ENCODE measurements around the gene DGAT2L6.

The DGAT2L6 gene

DNA sequence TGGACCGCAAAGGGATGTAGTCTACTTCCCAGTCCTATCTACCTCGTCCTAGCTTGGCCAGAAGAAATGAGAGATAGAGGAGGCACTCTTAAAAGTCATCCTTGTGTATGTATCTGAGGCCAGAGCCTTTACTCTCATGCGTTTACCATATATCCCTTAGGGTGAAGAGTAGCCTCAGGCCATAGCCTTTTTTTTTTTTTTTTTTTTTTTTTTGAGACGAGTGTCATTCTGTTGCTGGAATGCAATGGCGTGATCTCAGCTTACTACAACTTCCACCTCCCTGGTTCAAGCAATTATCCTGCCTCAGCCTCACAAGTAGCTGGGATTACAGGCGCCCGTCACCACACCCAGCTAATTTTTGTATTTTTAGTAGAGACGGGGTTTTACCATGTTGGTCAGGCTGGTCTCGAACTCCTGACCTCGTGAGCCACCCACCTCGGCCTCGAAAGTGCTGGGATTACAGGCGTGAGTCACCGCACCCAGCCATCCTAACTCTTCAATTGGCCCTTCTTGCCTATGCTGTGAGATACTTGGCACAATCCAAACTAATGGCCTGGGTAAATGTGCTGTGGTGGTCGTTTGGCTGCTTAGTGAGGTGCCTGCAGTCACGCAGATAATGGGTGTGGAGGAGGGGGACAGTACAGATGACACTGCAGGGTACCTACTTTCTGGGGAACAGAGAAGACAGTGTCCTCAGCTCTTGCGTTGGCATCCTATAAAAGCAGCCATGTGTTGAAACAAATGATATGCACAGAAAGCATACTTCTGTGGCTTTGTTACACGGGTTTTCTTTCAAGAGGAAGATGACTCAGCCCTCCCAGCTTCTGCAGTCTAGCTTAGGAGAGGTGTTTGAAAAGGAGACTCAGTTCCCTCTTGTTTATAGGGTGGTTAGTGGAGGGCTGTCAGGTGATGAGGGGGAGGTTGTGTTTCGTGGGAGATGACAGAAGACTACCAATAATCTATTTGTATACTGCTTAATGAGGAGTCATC is 10.4 kb upstream of the DGAT2L6 start:
- H3K4me1 ChIP-seq (ENCODE audit: control insufficient read depth, insufficient read depth, low read length): peaks cover 41% of the 10 kb centered on the region
- H3K9me3 ChIP-seq (ENCODE audit: control insufficient read depth, low read length): no peaks in the 10 kb centered on the region
- H3K36me3 ChIP-seq (ENCODE audit: control insufficient read depth, insufficient read depth, low read length, severe bottlenecking): peaks cover 18% of the 10 kb centered on the region
- peak; percentile 39 for DNase-seq (ENCODE audit: low read depth)
- H3K9ac ChIP-seq (ENCODE audit: low read length): no peak overlapping the region
- H3K27me3 ChIP-seq (replicated peaks; ENCODE audit: control insufficient read depth, insufficient read depth, low read length): peaks cover 11% of the 10 kb centered on the region
- H3K4me3 ChIP-seq (ENCODE audit: low read length): no peak overlapping the region

DNA sequence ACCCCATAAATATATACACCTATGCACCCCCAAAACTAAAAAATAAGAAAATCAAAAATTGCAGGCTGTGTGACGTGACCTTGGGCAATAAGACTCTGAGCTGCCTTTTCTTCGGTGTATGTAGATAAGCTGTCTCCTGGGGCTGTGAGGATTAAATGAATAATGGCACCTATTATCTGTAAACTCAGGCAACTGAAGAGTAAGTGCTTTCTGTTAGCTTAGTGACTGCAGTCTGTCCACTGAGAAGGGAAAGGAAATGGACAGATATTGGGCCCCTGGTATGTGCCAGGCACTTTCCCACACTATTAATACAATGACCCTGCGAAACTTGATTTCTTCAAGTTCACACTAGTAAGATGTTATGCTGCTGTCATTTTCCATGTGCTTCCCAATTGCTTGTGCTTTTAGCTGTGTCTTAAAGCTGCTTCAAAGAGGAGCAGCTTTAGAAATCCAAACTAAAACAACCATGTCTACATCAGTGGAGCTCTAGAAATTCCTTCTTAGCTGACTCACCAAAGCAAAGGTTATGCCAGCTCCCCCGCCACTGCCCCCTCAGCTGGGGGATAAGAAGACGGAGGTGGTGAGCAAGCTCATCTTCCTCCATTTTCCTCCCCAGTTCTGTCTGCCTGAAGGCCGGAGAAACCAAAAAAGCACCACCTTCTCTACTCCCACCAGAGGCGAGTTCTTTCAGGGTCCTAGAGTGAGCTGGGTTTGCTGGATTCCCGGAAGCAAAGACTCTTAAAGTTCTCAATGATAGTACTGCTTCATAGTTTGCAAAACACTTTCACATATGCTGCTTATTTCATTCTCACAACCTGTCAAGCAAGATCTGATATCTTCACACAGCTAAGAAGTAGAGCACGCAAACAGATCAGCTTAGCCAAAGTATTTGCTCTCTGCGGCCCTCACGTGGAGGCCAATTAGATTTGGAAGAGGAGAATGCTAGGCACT is 8.8 kb upstream of the DGAT2L6 start:
- peak; percentile 55 for DNase-seq (ENCODE audit: low read depth)
- peaks cover 16% of the 10 kb centered on the region for H3K27me3 ChIP-seq (replicated peaks; ENCODE audit: control insufficient read depth, insufficient read depth, low read length)
- peaks cover 14% of the 10 kb centered on the region for H3K36me3 ChIP-seq (ENCODE audit: control insufficient read depth, insufficient read depth, low read length, severe bottlenecking)
- H3K4me3 ChIP-seq (ENCODE audit: low read length): peak overlapping the region; percentile 29
- peaks cover 42% of the 10 kb centered on the region for H3K4me1 ChIP-seq (ENCODE audit: control insufficient read depth, insufficient read depth, low read length)
- H3K9me3 ChIP-seq (ENCODE audit: control insufficient read depth, low read length): no peaks in the 10 kb centered on the region
- peak overlapping the region; percentile 53 for H3K9ac ChIP-seq (ENCODE audit: low read length)

DNA sequence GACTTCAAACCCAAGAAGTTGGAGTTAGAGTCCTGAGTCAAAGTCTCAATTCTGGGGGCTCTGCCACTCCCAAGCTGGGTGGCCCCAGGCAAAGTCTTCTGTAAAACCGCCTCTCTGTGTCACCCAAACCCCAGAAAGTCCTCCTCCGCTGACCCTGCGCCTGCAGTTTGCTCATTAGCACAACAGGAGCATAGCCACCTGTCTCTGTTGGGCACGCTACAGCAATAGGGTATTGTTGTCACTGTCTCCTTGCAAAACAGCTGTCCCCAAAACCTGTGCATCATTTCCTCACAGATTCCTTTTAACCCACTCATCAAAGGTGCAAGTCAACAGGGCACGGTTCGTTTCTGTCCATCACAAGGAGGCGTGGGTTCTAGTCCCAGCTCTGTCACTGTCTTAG is 8.0 kb upstream of the DGAT2L6 start:
- H3K4me1 ChIP-seq (ENCODE audit: control insufficient read depth, insufficient read depth, low read length): peaks cover 49% of the 10 kb centered on the region
- DNase-seq (ENCODE audit: low read depth): no peak
- peaks cover 14% of the 10 kb centered on the region for H3K36me3 ChIP-seq (ENCODE audit: control insufficient read depth, insufficient read depth, low read length, severe bottlenecking)
- H3K9ac ChIP-seq (ENCODE audit: low read length): no peak overlapping the region
- no peak overlapping the region for H3K4me3 ChIP-seq (ENCODE audit: low read length)
- no peaks in the 10 kb centered on the region for H3K9me3 ChIP-seq (ENCODE audit: control insufficient read depth, low read length)
- H3K27me3 ChIP-seq (replicated peaks; ENCODE audit: control insufficient read depth, insufficient read depth, low read length): peaks cover 18% of the 10 kb centered on the region

DNA sequence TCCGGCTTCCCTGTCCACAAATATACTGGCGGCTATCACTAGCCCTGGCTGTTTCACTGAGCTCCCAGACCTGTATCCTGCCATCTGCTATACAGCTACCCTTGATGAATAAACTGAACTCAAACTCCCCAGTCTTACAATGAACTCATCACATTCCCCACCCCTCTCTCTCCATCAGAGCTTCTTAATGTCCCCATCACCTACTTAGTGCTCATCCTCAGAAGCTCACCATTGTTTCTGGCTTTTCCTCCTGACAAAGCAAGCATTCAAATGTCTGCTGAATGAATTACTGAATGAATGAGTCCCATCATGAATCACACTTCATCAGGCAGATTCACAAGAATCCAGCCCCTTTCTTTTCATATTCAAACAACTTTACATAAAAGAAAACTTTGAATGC is 5.7 kb upstream of the DGAT2L6 start:
- H3K9me3 ChIP-seq (ENCODE audit: control insufficient read depth, low read length): no peaks in the 10 kb centered on the region
- H3K9ac ChIP-seq (ENCODE audit: low read length): no peak overlapping the region
- no peak for DNase-seq (ENCODE audit: low read depth)
- H3K36me3 ChIP-seq (ENCODE audit: control insufficient read depth, insufficient read depth, low read length, severe bottlenecking): peaks cover 3% of the 10 kb centered on the region
- peaks cover 65% of the 10 kb centered on the region for H3K4me1 ChIP-seq (ENCODE audit: control insufficient read depth, insufficient read depth, low read length)
- H3K27me3 ChIP-seq (replicated peaks; ENCODE audit: control insufficient read depth, insufficient read depth, low read length): peaks cover 10% of the 10 kb centered on the region
- no peak overlapping the region for H3K4me3 ChIP-seq (ENCODE audit: low read length)

DNA sequence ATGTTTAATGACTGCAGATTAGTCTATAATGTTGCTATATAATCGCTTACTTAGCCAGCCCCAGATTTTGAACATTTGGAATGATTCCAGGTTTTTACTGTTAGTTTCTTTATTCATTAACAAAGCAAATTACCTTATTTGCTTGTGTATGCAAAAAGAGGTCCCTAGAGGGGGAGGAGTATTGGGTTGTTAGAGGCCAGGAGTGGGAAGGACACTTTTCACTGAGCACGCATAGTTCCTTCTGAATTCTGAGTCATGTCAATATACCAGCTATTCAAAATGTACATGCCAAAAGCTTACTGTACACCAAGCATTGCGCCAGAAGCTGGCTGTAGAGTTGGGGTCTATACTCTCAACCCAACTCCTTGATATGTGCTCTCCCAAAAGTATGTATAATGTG is 5.1 kb upstream of the DGAT2L6 start:
- Histone ChIP-seq H3K4me1 (ENCODE audit: control insufficient read depth, insufficient read depth, low read length) (peaks cover 66% of the 10 kb centered on the region), H3K9ac (ENCODE audit: low read length) (no peak overlapping the region), H3K27me3 (replicated peaks; ENCODE audit: control insufficient read depth, insufficient read depth, low read length) (peaks cover 11% of the 10 kb centered on the region), H3K9me3 (ENCODE audit: control insufficient read depth, low read length) (no peaks in the 10 kb centered on the region), H3K36me3 (ENCODE audit: control insufficient read depth, insufficient read depth, low read length, severe bottlenecking) (no peaks in the 10 kb centered on the region), H3K4me3 (ENCODE audit: low read length) (no peak overlapping the region)
- DNase-seq (ENCODE audit: low read depth): no peak

DNA sequence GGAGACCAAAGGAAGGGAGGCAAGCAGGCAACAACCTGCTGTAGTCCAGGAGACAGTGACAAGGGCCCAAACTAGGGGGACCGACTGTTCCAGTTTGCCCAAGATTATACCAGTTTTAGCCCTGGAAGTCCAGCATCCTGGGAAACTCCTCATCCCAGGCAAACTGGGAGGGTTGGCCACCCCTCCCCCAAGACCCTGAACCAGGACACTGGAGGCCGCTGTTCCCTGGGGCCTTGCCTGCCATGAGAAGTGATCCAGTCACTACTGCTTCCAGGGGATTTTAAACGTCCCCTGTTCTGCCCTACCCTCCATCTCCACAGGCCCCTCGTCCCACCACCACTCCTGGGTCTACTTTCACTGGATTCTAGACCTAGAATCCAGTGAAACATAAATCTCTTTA is 4.3 kb upstream of the DGAT2L6 start:
- Histone ChIP-seq H3K9me3 (ENCODE audit: control insufficient read depth, low read length) (no peaks in the 10 kb centered on the region), H3K4me1 (ENCODE audit: control insufficient read depth, insufficient read depth, low read length) (peaks cover 62% of the 10 kb centered on the region), H3K4me3 (ENCODE audit: low read length) (no peak overlapping the region), H3K27me3 (replicated peaks; ENCODE audit: control insufficient read depth, insufficient read depth, low read length) (peaks cover 15% of the 10 kb centered on the region), H3K36me3 (ENCODE audit: control insufficient read depth, insufficient read depth, low read length, severe bottlenecking) (no peaks in the 10 kb centered on the region), H3K9ac (ENCODE audit: low read length) (no peak overlapping the region)
- DNase-seq (ENCODE audit: low read depth): no peak

DNA sequence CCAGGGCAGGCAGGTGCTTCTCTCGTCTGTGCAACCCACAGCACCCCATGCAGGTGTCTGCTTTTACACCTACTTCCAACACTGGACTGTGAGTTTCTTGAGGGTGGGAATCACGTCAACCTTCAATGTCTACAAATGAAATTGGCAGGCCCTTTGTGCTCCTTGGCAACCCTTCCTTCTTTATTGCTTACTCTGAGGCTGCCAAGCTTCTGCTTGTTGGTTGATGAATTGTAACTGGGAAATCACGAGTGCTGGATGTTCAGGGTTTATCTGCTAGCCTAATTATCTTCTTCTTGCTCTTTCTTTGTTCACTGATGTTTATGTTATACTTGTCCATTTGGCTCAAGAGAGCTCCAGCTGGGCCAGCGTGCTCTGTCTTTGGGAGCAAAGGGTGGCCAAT is 2.5 kb upstream of the DGAT2L6 start:
- DNase-seq (ENCODE audit: low read depth): no peak
- H3K4me1 ChIP-seq (ENCODE audit: control insufficient read depth, insufficient read depth, low read length): peaks cover 51% of the 10 kb centered on the region
- H3K4me3 ChIP-seq (ENCODE audit: low read length): peak overlapping the region; percentile 29
- H3K9ac ChIP-seq (ENCODE audit: low read length): peak overlapping the region; percentile 52
- no peaks in the 10 kb centered on the region for H3K9me3 ChIP-seq (ENCODE audit: control insufficient read depth, low read length)
- H3K27me3 ChIP-seq (replicated peaks; ENCODE audit: control insufficient read depth, insufficient read depth, low read length): peaks cover 15% of the 10 kb centered on the region
- H3K36me3 ChIP-seq (ENCODE audit: control insufficient read depth, insufficient read depth, low read length, severe bottlenecking): no peaks in the 10 kb centered on the region

DNA sequence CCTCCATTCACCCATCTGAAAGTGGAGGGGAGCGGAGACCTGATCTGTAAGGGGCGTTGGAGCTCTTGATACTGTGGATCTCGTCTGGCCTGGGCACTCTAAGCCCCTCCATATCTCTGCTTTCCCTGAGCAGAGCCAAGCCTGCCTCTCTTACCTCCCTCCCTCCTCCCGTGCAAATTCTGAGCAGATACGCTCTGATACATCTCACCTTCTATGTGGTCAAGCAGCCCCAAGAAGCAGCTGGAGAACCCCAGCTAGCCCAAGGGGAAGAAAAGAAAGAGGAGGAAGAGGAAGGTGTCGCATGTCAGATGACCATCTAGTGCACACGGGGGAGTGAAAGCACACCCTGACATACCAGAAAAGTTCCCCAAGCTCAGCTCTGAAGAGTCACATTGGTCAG is 1.9 kb upstream of the DGAT2L6 start:
- no peak for DNase-seq (ENCODE audit: low read depth)
- H3K36me3 ChIP-seq (ENCODE audit: control insufficient read depth, insufficient read depth, low read length, severe bottlenecking): no peaks in the 10 kb centered on the region
- H3K4me1 ChIP-seq (ENCODE audit: control insufficient read depth, insufficient read depth, low read length): peaks cover 48% of the 10 kb centered on the region
- H3K4me3 ChIP-seq (ENCODE audit: low read length): no peak overlapping the region
- H3K27me3 ChIP-seq (replicated peaks; ENCODE audit: control insufficient read depth, insufficient read depth, low read length): peaks cover 15% of the 10 kb centered on the region
- peak overlapping the region; percentile 5 for H3K9ac ChIP-seq (ENCODE audit: low read length)
- no peaks in the 10 kb centered on the region for H3K9me3 ChIP-seq (ENCODE audit: control insufficient read depth, low read length)

DNA sequence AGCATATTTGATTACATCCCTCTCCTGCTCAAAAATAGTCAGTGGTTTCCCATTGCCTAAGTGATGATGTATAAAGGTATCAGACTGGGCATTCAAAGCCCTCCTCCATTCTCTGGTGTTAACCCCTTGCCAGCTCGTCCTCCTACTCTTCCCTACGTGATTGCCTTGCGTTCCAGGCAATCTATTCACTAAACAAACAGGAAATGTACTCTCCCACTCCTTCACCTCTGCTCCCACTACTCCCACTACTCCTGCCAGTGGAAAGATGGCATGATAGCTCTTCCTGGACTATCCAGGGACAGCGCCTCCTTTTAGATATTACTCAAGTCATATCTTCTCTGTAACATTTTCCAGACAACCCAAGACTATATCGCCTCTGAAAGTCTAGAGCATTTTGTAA is 5.8 kb downstream of the DGAT2L6 start:
- H3K27me3 ChIP-seq (replicated peaks; ENCODE audit: control insufficient read depth, insufficient read depth, low read length): peaks cover 21% of the 10 kb centered on the region
- no peaks in the 10 kb centered on the region for H3K4me1 ChIP-seq (ENCODE audit: control insufficient read depth, insufficient read depth, low read length)
- no peaks in the 10 kb centered on the region for H3K9me3 ChIP-seq (ENCODE audit: control insufficient read depth, low read length)
- no peak overlapping the region for H3K9ac ChIP-seq (ENCODE audit: low read length)
- DNase-seq (ENCODE audit: low read depth): no peak
- no peaks in the 10 kb centered on the region for H3K36me3 ChIP-seq (ENCODE audit: control insufficient read depth, insufficient read depth, low read length, severe bottlenecking)
- no peak overlapping the region for H3K4me3 ChIP-seq (ENCODE audit: low read length)

DNA sequence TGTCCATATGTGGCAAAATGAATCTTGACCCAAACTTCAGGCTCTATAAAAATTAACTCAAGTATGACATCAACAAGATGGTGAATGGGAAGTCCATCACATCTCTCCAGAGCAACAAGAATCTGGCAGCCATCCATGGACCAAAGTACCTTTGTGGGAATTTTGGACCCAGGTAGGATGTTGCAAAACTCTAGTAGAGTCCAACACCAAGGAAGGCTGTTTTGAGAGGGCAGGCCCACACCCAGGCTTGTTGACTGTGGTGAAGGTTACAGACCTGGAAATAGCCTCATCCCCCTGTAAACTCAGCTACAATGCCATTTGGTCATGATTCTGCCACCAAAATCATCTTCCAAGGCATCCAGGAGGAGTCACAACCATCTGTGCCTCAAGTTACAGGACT is 12.9 kb downstream of the DGAT2L6 start:
- H3K9ac ChIP-seq (ENCODE audit: low read length): no peak overlapping the region
- peaks cover 25% of the 10 kb centered on the region for H3K9me3 ChIP-seq (ENCODE audit: control insufficient read depth, low read length)
- DNase-seq (ENCODE audit: low read depth): no peak
- H3K36me3 ChIP-seq (ENCODE audit: control insufficient read depth, insufficient read depth, low read length, severe bottlenecking): no peaks in the 10 kb centered on the region
- no peak overlapping the region for H3K4me3 ChIP-seq (ENCODE audit: low read length)
- H3K27me3 ChIP-seq (replicated peaks; ENCODE audit: control insufficient read depth, insufficient read depth, low read length): peaks cover 9% of the 10 kb centered on the region
- no peaks in the 10 kb centered on the region for H3K4me1 ChIP-seq (ENCODE audit: control insufficient read depth, insufficient read depth, low read length)
